Stimulated activated CD8-positive, alpha-beta memory T cell treated with anti-CD3 and anti-CD28 coated beads, Interleukin-12 subunit alpha, Interleukin-12 subunit beta, amount 100 ng/mL, for 1 hour (primary cell): ENCODE results near the gene COPS8.
A peak's percentile ranks its signal among the peaks of the same experiment; 100 is the strongest.

Experiments
- DNase-seq: peaks from one replicate; pipeline ENCODE4 v3.0.0-alpha.2; 2020; ENCODE audit warnings: low read depth

COPS8 gene

DNA sequence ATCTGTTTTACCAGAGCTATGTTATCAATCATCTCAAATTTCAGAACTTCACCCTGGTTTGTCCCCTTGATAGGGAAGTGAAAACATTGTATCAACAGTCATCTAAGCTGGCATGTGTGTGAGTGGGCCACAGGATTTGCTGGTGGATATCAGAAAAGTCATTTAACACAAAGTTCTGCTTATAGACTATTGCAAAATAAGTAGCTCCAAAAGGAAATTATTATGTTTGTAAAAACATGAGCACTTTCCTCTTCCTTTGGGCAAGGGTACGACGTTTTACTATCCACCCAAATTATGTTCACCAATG, 20.7 kb upstream of the COPS8 start:
- DNase-seq, result no peak

DNA sequence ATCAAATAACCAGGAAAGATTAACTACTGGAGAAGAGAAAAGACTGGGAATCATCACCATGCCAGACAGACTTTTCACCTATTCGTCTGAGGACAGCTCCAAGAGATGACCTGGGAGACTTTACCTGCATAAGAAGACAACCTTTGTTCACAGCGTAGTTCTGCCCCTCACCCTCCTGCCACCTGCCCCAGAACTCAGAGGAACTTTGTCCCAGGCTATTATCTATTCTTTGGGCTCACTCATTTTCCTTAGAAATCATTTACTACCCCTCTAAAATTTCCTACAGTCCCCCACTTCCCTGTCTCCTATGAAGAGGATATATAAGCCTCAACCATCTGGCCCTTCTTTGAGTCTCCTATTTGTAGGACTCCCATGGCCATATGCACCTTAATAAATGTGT, 19.3 kb upstream of the COPS8 start:
- DNase-seq, result no peak

DNA sequence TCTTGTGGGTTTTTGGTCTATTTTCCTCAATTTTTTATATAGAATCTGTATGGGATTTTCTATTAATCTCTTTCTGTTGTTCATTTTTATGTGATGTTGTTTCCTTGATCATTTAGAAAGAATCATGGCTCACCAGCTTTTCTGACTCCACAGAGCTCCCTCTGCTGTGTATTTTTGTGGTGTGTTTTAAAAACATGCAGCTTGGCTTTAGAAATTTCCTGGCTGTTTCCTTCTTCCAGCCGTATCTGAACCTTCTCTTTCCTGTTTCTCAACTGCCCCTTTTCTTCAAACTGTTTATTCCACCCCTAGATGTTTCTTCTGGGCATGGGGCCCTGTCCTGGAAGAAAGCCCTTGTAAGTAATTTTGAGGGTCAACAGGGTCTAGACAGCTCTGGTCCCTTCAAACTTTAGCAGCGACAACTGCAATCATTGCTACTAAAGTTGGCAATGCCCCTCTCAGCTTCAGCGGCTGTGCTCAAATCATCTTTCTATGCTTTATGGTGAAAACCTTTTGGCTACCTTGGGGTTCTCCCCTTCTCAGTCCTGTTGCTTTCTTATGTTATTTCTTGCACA, 17.6 kb upstream of the COPS8 start:
- DNase-seq, result no peak

- peak; percentile 72 for DNase-seq
Observed at GRCh38 chr2:237072067-237072931, 13.4 kb upstream of the COPS8 start.

DNA sequence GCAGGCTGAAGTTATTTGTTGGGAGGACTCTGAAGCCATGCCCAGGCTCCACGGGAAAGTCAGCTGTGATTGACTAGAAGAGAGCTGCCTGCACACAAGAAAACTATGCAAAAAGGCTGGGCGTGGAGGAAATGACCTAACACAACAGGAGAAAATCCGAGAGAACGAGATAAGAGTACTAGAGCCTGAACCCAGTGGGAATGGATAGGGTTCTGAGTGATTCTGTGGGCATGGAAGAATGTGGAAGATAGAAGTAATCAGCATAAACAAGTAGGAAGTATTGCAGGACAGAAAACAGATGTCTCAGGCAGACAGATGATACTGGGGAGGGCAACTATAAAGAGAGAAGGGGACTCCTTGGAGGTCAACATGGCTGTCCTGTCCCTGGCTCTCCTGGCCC, 12.1 kb upstream of the COPS8 start:
- no peak for DNase-seq

DNA sequence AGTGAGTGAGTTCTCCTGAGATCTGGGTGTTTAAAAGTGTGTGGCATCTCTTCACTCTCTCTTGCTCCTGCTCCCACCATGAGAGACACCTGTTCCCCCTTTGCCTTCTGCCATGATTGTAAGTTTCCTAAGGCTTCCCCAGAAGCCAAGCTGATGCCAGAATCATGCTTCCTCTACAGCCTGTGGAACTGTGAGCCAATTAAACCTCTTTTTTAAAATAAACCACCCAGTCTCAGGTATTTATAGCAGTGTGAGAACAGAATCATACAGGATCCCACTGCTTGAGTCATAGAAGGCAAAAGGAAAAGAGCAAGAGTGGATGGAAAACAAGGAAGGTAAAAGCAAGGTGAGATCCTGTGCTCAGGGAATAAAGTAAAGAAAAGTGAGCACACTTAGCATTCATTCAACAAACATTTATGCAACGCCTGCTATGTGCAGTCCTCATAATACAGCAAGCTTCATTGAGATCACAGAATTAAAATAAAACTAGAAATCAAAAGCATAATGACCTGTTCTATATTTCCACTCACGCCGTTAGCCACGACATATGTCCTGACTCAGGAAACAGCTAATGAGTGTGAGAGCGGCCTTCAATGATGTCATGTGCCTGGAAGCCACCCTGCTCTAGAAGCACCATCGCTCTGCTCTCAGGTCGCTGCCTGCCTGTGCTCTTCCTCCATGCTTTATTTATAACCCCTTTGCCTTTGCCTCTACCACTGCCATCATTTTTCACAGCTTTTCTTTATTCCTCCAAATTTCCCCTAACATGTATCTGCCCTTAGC, 11.3 kb upstream of the COPS8 start:
- no peak for DNase-seq

DNA sequence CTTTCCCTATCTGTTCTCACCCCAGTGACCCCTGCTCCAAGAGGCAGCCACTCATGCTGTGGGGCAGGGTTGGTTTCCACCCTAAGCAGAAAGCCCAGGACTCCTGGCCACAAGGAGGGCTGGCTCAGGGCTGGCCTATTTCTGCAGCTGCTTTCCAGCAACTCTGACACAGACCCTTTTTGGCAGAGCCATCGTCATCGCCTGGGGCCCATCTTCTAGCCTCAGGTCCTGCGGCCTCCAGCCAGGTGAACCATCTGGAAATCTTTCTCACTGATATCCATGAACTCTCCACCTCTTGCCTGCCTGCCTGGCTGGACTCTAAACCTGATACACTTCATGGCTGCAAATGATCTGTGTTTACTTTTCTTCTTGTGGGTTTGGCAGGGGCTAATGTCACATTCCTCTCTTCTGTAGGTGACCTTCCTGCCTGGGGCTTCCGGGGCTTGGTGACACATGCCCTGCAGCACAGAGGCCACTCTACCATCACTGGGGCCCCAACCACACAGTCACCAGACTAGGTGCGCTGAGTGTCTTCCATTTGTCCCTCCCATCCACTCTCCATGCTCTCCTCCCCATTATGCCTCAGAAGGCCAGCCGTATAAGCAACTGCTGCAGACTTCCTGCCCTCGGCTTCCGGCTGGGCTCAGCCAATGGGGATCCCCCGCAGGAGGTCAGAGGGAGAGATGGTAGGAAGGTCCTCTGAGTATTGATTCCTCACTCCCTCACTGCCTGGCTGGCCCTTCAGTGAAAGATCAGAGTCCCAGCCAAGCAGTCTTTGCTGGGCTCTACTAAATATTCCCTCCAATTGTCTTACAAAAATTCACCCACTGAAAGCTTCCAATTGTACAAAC, 9.7 kb upstream of the COPS8 start:
- DNase-seq, result no peak

- DNase-seq, result no peak
Observed at GRCh38 chr2:237081596-237081995, 4.1 kb upstream of the COPS8 start.

GRCh38 chr2:237083026-237083425, 2.7 kb upstream of the COPS8 start:
- no peak for DNase-seq

- DNase-seq, result no peak
Observed at GRCh38 chr2:237084444-237084843, 1.2 kb upstream of the COPS8 start.

GRCh38 chr2:237090906-237091305, 5.2 kb downstream of the COPS8 start:
- DNase-seq, result no peak

DNA sequence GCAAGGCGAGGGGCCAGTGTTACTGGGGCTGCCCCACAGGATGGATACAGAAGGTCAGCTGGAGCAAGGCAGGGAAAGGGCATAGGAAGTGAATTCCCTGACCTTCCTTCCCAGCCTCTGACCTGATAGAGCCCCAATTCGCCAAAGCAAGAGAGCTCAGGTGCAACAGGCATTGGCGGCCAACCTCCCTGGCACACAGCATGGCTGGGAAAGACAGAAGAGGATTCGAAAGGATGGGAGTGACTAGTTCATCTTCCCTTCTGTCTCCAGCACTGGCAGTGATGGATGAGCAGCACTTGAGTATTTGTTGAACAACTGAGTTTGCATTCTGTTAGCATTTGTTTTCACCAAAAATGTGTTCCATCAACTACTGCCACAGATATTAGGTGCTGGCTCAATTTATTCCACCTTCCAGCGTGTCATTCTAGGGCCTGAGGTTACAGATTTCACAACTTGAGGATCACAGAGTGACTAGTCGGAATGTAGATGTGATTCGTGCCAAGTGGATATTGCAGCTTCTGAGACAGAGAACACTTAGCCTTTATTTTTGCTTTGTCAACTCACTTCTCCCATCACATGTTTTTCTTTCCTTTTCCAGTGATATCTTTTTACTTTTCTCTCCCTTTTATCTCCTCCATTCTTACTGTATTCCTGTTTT, 6.2 kb downstream of the COPS8 start:
- DNase-seq, result no peak

GRCh38 chr2:237092506-237092905, 6.8 kb downstream of the COPS8 start:
- DNase-seq, result no peak

DNA sequence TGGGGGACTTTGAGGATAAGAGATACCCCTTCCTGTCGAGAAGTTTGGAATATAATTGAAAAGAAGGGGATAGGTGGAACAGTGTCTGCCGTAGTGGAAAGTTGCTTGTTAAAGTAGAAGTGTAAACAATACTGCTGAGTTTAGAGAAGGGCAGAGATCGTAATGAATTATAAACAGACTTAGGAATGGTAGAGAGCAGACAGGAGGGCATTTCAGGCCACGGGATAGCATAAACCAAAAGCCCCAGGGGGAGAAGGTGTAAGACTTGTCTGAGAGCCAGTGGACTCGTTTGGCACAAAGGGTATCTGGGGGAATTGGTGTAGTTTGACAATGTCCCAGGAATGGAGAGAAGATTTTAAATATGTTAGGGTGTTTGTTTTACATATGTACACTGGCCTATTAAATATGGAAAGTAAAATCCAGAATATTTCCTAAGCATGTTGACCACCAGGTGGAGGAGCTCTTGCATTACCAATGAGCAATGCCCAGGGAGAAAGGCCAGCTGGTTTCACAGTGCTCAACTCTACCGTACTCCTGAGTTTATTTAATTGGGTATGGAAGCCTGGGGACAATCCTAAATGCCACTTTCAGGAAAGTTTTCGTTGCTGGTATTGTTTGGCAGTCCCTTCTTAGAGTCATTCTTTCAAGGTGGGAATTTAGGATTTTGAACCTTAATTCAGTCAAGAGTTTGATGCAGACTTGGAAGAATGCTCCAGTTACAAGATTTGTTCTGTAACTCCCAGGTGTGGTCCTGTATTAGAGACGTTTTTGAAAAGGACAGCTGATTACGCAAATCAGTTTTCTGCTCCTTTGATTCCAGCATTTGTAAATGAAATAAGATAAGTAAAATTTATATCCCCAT, 7.5 kb downstream of the COPS8 start:
- no peak for DNase-seq

DNA sequence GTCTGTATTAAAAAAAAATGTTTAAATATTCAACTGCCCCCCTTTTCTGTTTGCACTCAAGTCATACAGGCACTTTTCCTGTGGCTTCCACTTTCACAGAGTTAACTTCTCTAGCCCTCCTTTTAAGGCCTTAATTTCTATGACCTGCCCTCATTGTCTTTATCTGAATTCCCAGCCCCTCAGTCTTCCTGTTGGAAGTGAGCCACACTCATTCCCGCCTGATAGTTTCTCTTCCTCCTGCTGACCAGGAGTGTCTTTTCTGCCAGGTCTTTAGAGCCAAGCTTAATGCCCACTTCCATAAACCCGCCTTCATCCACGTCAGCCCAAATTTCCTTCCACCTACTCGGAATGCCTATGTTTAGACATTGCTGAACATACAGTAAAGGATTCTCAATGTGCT, 10.5 kb downstream of the COPS8 start:
- no peak for DNase-seq

- DNase-seq, result no peak
Observed at GRCh38 chr2:237096911-237097310, 11.2 kb downstream of the COPS8 start.

GRCh38 chr2:237097326-237097910, 11.7 kb downstream of the COPS8 start:
- DNase-seq, result no peak

DNA sequence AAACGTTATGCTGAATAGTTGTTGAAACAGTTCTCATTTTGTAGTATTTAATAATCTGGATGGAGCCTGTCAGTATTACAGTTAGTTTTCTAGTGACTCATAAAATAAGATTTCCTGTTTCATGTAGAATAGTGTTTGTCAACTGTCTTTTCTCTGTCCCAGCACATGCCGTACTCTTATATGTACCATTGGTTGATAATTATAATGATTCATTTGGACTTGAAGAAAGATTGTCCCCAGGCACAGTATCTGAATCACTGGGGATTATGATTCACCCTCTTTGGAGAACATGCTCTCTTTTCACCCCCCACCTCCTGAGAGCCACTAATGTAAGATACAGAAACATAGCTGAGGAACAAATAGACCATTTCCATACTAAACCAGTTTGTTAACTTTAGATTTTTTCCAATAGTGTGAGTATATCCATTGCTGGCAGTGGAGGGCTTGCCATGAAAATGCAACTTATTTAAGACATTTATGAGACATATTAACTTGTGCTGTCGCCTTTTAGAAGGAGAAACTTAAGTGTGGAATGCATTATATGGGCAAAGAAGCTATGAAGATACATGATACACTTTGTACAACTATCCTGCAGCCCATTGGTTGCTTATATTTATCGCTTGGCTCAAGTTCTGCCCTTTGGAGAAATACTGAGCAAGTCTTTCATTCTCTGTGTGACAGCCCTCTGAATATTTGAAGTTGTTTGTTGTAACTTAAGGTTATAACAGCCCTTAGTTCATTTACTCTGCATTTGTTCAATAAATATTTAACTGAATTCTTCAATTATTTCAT, 12.4 kb downstream of the COPS8 start:
- DNase-seq, result no peak

- DNase-seq, result no peak
Observed at GRCh38 chr2:237099804-237100203, 14.1 kb downstream of the COPS8 start.
